HG03175 (cell line): ENCODE results near the gene NOL12.

Source experiments
- ATAC-seq: cut with Tn5 transposase; IDR thresholded peaks from one replicate; pipeline ENCODE4 v1.9.1; 2021; ENCODE audit warnings: mild to moderate bottlenecking, moderate library complexity; ENCODE audit not compliant: unreplicated experiment

Gene NOL12

DNA sequence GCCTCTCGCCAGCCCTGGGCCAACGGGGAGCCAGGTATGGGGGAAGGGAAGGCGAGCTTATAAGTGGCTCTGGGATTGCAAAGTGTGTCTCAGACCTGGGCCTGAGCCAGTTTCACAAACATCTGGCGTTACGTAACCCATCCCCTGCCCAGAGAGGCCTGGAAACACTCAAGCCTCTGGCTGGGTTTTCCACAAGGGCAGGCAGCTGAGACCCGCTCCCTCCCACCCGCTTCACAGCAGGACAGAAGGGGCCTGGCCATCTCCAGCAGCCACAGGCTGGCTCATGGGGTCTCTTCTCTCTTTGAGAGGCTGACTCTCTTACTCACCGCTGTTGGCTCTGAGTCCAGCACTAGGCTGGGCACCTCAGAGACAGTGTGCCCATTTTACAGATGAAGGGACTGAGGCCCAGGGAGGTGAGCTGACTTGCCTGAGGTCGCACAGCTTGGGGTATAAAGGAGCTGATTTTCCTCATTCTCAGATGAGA is 55.2 kb downstream of the NOL12 start:
- ATAC-seq: no peak

- no peak for ATAC-seq
Measured at GRCh38 chr22:37742376-37743171, 56.4 kb downstream of the NOL12 start.
